ENCODE measurements around the gene TMEM35A.
"Not testable (repeated sequence)": the region's sequence is repeated elsewhere in the genome, so short reads cannot be mapped to it uniquely, and the experiment has no call there.

The TMEM35A gene

DNA sequence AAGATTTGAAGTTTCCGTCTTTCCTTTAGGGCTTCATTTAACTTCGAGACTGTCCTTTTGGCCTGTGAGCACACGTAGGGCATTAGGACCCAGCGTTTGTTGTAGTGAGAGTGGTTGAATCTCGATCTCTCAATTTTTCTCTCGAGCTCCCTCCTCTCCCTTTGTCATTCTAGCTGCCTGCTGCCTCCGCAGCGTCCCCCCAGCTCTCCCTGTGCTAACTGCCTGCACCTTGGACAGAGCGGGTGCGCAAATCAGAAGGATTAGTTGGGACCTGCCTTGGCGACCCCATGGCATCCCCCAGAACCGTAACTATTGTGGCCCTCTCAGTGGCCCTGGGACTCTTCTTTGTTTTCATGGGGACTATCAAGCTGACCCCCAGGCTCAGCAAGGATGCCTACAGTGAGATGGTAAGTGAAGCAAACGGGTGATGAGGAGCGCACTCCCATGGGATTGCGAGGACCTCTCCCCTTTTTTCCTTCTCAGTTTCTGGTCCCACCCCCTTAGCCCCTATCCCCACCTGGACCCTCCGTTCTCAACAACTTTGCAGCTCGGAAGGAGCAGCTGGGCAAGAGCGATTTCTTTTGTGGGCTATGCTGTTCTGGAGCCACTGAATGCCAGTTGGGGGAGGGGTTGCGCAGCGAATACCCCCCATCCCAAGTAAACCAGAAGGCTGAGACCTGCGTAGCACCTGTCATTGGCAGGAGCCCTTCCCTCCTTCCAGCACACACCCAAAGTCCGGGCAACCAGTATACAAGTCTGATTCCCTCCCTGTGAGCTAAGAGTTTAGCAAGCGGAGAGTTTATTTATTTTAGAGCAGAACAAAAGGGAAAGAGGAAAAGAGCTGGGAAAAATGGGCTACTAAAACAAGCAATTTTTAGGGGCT lies at the start of gene TMEM35A:
TSS of gene TMEM35A (plus strand) at position 164 of the 883 bp plus-strand sequence. CDS start at position 288, 124 bp downstream.
- no peak for DNase-seq (ENCODE audit: low spot score)

DNA sequence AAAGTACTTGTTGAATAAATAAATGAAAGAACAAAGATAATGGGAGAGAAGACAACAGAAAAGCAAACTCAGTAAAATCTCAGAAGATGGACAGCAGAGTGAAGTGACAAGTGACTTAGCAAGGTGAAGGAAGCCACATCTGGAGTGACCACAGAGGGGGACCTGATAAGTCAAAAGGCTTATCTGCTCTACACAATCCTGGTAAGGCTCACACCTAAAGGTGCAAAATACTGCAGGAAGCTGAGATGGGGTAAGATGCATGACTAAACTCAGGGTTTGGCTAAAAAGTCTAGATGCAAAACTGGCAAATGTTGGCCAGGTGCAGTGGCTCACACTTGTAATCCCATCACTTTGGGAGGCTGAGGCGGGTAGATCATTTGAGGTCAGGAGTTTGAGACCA lies 49.0 kb upstream of the TMEM35A start:
- no peak for DNase-seq (ENCODE audit: low spot score)

DNA sequence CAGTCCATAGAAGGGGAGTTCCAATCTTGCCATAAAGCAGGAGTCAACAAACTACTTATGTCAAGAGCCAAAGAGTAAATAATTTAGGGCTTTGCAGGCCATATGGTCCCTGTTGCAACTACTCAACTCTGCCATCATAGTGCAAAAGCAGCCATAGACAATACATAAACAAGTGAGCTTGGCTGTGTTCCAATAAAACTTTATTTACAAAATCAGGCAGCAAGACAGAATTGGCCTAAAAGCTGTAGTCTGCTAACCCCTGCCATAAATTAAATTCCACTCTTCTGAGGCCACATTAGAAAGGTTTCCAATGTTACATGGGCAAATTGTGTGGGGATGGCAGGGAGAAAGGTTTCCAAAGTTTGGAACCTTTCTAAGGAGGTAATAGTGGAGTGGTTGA lies 41.4 kb upstream of the TMEM35A start:
- DNase-seq (ENCODE audit: low spot score), result no peak

- DNase-seq (ENCODE audit: low spot score), result no peak
These were observed 38.5 kb upstream of the TMEM35A start for GRCh38 chrX:101040197-101040596.

DNA sequence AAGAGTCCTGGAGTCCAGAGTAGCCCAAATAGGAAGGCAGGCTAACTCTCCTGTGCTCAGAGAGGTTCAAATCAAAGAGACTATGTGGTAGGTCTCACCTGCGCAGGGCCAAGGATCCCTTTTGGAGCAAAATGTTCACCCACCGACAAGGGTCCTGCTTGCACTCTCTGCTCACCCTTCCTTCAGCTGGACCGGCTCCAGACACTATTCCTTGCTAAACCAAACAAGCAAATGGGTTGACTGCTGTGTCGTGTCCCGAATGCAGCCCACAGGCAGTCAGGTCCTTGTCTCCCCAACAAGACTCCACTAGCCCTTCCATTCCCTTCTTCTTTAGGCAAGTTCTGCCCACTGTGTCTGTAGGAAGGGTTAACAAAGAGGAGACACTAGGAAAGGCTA lies 27.5 kb upstream of the TMEM35A start:
- no peak for DNase-seq (ENCODE audit: low spot score)

GRCh38 chrX:101051549-101052302 lies 27.0 kb upstream of the TMEM35A start, which contains the start of gene TRMT2B:
Gene TRMT2B (minus strand): TSS chrX:101052111. CDS start chrX:101042289, 9,822 bp downstream.
- DNase-seq (ENCODE audit: low spot score), result peak; percentile 79

GRCh38 chrX:101056551-101056950 lies 22.1 kb upstream of the TMEM35A start:
- DNase-seq (ENCODE audit: low spot score), result not testable (repeated sequence)

DNA sequence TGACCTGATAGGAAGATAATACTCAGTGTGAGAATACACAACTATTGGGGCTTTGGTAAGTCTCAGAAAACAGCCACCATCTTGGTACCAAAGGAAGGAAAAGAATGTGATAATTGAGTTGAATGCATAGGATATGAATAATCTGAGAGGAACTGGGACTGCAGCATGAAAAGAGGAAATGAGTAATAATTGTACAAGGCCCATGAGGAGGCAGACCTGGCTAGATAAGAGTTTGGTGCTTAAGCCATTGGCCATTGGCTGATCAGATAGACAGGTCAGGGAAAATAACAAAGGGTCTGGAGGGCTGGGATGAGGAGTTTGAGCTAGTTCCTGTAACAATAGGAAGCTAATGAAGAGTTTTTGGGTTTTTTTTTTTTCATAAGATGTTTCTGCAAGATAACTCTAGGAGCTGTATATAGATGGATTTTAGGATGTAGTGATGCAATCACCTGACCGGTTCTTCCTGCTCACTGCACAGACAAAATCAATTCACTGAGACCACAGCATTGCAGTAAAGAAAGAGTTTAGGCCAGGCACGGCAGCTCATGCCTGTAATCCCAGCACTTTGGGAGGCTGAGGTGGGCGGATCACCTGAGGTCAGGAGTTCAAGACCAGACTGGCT lies 21.5 kb upstream of the TMEM35A start:
- DNase-seq (ENCODE audit: low spot score), result no peak

GRCh38 chrX:101062176-101062575 lies 16.5 kb upstream of the TMEM35A start:
- no peak for DNase-seq (ENCODE audit: low spot score)

DNA sequence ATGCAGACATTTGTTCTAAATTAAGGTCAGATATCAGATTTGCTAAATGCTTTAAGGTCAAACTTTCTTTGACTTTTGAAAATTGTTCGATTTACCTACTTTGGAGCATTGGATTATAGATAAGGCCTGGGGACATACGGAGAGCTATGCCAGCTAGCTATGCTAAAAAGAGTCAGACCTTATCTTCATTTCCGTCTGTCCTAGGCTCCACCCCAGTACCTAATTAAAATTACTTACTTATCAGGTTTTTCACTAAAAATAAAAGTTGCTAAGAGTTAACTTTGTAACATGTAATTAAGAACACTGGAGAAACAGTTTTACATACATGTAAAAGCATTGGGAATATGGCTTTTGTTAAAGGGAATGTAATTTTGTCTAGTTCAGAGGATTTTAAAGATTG lies 7.1 kb upstream of the TMEM35A start:
- DNase-seq (ENCODE audit: low spot score), result no peak

- DNase-seq (ENCODE audit: low spot score), result no peak
These were observed 1.1 kb downstream of the TMEM35A start for GRCh38 chrX:101079736-101080270.

- no peak for DNase-seq (ENCODE audit: low spot score)
These were observed 1.8 kb downstream of the TMEM35A start for GRCh38 chrX:101080326-101081124.

DNA sequence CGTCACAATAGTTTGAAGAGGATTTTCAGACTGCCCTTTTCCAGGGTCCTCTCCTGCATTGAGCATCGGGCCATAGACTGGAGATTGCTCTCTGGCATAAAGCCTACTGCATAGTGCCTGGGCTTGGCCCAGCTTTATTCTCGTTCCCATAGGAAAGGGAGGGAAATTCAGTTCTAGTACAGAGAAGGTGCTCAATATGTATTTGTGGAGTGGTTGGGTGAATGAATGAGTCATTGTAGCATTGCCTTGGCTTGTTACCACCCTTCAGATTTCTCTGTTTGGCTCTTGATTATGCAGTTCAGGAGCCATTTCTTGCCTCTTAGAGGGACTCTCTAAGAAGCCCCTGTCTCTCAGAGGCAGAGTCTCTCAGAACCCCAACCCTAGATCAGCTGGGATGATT lies 2.6 kb downstream of the TMEM35A start:
- no peak for DNase-seq (ENCODE audit: low spot score)

- DNase-seq (ENCODE audit: low spot score), result no peak
These were observed 13.1 kb downstream of the TMEM35A start for GRCh38 chrX:101091817-101092216.

DNA sequence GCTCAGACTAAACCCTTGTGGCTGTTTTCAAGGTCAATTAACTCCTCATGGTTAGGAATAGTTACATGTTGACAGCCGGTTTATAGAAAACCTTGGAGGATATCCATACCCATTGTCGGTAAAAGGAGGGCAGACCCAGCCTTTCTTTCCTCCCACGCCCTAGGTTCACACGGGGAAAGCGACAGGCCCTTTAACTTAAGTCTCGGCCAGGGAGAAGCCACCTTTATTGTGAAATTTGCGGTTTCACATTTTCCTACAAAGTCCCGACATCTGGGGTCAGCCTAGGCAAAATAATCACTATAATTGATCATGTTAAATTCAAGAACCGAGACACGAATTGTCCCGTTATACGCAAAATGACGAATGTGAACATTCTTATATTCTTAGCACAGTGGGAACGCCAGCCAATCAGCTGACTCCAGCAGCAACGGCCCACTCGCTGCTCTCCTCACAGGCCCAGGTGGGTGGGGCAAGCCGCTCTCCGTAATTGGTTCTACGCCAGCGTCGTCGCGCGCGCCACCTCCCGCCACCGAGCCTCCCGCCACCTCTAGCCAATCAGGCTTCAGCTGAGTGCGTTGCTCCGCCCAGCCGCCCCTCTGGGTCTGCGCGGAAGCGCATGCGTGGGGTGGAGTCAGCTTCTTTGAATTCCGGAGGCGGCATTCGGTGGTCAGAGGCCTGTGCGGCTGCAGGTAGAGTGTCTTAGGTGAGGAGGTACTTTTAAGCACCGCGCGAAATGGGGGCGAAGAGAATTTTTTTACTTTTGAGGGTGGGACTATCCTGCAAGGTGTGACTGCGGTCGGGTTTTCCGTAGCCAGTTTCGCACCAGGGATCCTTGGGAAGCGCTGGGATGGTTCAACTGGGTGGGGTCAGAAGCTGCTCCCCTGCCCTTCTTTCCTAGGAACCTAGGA lies 19.1 kb downstream of the TMEM35A start, which contains the start of gene CENPI:
TSS of gene CENPI (plus strand) at position 659 of the 908 bp plus-strand sequence. CDS start 2,867 bp downstream, outside the sequence.
- DNase-seq (ENCODE audit: low spot score), result peak; percentile 94

DNA sequence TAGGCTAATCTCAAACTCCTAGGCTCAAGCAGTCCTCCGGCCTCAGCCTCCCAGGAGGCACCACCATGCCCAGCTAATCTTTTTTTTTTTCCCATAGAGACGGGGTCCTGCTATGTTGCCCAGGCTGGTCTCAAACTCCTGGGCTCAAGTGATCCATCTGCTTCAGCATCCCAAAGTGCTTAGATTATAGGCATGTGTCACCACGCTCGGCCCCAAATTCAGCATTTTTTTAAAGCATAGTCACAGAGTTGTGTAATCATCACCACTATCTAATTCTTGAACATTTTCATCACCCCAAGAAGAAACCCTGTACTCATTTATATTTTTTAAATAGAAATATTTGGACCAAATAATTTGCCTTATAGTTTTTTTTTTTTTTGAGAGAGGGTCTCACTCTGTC lies 29.6 kb downstream of the TMEM35A start:
- no peak for DNase-seq (ENCODE audit: low spot score)

- DNase-seq (ENCODE audit: low spot score), result no peak
These were observed 39.0 kb downstream of the TMEM35A start for GRCh38 chrX:101117701-101118100.

- DNase-seq (ENCODE audit: low spot score), result no peak
These were observed 57.6 kb downstream of the TMEM35A start for GRCh38 chrX:101136235-101136634.

All from CD4-positive, alpha-beta T cell treated with Interleukin-6 at 100 ng/mL for 8 hours (primary cell).